GM18526 (cell line): ENCODE data around the gene CACNB1.

Experiments
- POLR2A ChIP-seq: IDR thresholded peaks from 3 replicates; pipeline ENCODE4 v1.6.1; 2011; ENCODE audit not compliant: insufficient read length; ENCODE audit errors: extremely low read depth

Gene CACNB1

DNA sequence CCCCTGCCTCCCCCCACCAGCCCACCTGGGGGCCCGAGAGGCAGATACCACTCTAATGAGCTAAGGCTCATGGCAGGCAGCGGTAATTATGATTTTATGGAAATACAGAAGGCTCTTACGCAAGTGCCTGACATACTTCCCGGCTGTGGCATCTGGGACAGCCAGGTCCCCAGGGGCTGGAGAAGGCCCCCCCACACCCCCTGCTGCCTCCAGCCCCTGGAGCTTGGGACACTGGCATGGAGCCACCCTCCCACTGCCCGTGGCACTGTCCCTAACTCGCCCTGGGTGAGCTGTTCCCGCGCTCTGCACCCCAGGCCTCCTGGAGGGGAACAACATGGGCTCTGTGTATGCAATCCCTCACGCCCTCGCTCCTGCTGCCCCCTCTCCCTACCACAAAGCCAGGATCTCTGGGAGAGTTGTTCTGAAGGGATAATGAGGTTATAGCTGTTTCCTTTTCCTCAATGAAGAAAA, 33.7 kb upstream of the CACNB1 start:
- no peak for TF ChIP-seq POLR2A

DNA sequence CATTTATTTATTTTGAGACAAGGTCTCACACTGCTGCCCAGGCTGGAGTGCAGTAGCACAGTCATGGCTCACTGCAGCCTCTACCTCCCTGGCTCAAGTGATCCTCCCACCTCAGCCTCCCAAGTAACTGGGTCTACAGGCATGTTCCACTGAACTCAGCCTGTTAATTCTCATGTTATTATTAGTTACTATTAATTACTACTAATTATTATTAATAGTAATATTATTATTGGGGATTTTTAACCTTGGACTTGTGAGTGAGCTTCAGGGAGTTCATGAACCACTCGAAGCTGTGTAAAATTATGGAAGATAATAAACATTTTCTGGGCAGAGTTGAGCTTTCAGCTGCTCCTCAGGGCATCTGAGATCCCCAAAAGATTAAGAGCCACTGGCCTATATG, 32.9 kb upstream of the CACNB1 start:
- no peak for TF ChIP-seq POLR2A

DNA sequence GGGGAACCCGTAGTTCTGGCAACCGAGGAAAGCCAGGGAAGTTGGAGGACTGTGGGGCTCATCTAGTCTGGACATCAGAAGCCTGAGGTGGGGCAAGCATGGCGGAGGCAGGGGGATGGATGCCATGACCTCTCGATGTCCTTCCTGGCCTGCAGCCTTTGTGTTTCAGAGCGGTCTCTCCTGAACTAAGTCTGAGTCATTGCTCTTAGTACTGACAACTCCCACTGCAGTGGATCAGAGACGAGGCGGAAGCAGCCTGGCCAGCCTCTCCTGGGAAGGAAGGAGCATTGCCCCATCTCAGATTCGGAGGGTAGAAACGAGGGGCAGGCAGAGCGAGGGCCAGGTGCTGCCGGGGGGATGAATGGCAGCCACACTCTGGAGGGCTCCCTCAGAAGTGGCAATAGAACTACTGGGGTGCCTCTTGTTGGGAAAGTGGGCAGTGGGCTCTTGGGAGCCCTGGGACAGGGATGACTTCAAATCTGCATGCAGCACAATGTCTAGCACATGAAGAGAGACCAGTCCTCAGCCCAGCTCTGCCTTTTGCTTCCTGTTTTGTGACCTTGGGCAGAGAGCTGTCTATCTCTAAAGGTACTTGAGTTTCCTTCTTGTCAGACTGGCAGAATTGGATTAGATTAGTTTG, 31.9 kb upstream of the CACNB1 start:
- no peak for TF ChIP-seq POLR2A

DNA sequence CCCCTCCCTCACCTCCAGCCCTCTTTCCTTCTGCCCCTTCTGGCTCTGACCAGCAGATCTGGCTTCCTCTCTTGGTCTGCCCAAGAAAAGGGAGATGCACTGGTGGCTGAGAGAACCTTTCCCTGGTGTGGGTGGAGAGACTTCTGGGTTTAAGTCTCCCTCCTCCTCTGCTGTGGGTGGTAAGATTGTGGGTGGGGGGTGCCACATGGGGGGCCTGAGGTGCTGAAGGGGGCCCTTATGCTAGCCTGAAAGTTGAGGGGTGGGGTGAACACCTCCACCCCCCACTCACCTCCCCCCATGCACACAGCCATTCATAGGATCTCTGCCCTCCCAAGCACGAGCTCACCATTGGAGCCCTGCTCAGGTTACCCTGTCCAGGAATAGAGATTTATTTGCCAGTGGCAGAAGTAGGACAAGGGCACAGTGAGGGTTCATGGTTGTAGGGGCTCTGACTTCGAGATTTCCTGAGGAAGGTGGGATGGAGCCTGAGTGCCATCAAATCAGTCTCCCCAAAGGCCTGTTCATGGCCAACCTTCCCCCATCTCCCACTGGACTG, 30.0 kb upstream of the CACNB1 start:
- TF ChIP-seq POLR2A = no peak

DNA sequence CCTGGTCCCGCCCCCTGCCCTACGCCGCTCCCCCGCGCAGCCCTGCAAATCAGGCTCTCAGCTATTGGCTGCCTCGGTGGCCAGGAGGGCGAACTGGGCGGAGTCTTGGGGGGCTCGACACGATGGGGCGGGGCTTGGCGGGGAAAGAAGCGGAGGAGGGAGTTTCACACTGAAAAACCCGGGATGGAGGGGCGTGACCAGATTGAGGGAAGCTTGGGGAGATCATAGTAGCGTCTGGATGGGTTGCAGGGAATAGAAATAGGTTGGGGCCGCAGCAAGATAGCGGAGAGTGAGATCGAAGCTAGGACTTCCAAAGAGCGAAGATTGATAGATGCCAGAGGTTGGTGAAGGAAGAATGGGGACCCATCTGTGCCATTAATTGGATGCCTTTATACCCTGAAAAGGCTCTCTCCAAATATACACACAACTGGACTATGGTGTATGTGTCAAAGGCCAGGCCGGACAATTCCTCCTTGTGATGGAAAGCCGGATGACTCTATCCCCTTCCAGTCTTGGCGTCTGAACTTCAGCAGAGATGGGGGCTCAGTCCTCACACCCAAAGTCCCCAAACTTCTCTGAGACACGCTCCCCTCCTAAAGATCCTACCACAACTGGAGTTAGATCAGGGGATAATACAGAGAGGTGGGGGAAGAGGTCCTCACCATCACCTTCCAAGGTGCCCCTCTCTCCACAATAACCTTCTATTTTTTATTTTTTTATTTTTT, 28.7 kb upstream of the CACNB1 start:
- TF ChIP-seq POLR2A = no peak

DNA sequence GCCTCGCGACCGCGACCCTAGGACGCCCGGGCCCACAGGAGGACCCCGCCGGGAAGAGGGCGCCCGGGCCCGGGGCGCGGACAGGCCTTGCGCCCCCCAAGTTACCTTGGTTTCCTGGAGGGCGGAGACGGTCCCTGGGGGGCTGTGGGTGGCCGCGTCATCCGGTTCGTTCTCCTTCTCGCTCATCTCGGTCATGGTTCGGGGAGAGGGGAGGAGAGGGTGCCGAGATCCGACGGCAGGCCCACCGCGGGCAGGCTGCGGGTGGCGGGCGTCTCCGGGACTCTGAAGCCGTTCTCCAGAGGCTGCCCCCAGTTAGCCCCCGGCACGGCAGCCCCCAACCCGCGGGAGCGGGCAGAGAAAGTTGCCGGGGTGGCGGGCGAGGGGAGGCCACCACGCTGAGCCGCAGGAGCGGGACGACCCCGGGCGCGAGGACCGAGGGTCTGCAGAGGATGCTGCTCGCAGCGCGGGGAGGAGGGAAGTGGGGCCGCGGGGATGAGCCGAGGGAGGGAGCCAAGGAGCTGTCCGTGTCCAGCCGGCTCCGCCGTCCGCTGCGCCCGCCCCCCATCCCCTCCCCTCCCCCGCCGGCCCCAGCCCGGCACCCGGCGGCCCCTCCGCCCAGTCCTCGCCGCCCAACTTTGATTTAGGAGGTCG, 28.0 kb upstream of the CACNB1 start, which contains the start of gene STAC2:
Gene STAC2, minus strand, starts transcription at position 638 of the 651 bp plus-strand sequence. Its CDS starts 443 bp downstream, at position 195.
- TF ChIP-seq POLR2A = no peak

DNA sequence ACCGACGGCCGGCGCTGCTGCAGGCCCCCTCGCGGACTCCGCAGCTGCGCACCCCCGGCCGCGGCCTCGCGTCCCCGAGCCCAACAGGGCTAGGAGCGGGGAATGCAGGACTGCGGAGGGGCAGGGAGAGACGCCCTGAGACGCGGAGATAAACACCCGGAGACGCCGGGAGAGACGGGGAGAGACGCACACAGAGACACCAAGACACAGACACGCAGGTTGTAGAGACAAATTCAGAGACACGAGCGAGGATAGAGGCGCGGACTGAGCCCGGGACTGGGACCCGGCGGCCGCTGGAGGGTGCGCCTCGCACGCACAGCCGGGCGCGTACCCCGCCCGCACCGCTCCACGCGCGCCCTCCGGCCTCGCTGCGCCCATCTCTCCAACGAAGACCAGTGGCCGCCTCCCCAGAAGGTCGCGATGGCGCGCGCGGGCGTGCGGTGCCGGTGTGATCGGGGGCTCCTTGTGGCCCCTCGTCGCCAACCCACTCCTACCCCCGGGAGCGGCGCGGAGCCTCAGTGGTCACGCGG, 27.4 kb upstream of the CACNB1 start:
- TF ChIP-seq POLR2A = no peak

DNA sequence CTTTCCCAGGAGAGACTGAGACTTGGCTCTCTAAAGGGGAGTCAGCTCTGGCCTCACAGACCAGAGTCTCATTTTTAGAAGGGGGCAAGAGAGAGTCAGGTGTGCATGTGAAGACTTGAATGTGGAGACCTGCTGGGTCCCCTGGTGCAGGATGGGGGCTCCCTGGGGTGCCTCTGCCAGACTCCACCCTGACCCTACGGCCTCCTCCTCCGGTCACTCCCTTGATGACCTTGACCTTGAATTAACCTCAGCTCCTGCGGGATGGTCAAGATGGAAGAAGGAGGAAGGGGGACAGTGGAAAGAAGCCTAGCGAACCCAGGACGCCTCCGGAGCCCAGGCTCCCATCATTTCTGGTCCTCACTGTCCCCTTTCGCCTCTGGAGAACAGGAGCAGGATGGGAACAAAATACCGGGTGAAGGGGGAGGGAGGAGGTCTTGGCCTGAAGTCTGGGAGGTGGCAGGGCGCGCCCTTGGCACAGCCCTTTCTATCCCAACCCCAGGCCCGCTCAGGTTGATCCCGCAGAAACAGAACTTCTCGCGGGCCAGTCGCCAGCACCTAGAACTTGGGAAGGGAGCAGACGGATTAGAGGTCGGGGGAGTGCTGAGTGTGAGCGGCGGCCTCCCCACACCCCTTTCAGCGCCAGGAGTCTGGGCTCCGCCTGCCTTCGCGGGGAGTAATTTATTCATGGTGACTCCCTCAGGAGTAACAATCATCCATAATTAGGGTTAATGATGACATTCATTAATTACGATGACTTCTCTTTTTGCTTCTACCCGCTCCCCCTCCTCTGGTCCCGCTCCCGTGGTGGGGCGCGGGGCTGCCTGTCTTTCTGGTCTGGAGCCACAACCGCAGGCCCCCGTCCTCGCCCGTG, 26.7 kb upstream of the CACNB1 start:
- TF ChIP-seq POLR2A = no peak

DNA sequence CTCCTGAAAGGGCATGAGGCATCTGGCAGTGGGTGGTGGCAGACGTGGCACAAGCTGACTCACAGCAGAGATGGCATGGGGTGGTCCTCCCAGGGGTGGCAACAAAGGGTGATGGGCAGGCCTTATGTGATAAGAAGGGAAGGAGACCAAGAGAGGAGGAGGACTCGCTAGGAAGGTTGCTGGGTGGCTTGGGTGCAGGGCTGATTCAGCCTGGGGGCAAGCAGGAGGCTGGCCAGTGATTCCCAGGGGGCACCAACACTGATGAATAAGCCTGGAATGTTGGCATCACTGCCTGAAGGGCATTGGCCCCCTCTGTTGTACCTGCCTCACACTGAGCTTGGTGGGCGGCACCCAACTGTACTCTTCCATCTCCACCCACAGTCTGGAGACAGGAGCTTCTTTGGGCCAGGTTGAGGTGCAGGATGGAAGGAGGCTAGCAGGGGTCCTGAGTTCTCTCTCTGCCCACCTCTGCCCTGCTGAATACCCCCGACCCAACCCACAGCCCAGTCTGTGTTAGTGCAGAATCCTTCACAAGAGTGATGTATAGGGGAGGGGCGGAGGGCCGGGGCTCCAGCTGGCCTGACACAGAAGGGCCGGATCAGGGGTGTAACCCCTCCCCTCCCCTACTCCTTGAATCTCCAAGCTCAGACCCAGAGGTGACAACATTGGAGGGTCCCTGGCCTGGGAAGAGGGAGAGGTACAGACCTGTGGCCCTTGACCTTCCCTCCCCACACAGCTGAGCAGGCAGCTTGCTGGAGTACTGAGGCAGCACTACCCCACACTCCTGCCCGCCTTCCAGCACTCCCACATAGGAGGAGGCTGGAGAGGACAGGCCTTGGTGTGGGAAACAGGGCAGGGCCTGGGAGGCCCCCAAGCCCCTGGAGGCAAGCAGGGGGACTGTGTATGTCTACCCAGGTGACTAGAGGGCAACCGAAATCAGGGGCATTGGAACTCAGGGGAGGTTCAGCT, 25.7 kb upstream of the CACNB1 start:
- TF ChIP-seq POLR2A = no peak

DNA sequence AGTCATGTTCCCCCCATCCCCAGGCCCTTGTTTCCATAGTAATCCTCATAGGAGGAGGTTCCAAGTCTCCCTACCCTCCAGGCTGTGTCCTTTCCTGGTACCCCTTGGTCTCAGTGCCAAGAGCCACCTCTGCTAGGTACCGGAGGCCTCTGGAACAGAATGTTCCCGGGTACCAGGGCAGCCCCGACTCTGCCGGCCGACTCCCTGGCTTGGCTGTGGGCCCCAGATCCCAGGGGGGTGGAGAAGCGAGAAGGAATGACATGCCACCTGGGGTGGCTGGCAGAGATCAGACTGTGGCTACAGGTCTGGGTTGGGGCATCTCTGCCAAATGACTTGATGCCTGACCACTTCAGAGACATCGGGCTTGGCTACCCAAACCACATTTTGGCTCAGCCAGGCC, 24.7 kb upstream of the CACNB1 start:
- TF ChIP-seq POLR2A = no peak

DNA sequence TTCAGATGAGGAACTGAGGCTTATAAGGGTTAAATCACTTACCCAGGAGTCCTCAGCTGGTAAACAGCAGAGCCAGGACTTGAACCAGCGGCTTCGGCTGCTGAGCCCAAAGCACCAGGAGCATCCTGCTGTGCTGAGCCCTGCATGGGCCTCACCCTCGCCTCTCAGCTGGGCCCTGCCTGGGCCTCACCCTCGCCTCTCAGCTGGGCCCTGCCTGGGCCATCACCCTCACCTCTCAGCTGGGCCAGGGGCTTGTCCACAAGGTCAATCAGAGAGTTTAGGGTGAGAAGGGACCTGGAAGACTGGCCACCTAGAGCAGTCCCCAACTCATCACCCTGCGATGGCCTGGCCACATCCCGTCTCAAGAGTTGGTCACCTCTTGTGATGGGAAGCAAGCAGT, 24.1 kb upstream of the CACNB1 start:
- no peak for TF ChIP-seq POLR2A

DNA sequence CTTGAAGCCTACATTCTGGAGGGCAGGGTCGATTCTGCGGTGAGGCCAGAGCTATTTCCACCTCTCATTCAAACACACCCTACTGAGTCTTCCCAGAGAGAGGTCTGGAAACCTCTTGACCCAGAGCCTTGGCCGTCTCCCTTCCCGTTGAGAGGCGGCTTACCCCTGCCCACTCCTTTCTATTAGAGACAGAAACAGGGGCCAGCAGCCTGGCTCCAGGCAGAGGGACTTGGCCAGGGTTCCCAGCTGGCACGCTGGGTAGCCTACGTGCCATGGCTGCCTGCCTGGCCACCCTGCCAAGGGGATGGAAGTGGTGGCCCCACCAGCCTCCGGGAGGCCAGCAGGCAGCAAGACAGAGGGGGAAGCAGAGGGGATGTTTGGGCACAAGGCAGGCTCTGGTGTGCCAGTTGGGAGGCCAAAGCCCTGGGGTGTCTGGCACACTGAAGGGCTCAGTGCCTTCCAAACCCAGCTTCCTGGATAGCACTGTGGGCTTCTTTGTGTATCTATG, 22.2 kb upstream of the CACNB1 start:
- no peak for TF ChIP-seq POLR2A

DNA sequence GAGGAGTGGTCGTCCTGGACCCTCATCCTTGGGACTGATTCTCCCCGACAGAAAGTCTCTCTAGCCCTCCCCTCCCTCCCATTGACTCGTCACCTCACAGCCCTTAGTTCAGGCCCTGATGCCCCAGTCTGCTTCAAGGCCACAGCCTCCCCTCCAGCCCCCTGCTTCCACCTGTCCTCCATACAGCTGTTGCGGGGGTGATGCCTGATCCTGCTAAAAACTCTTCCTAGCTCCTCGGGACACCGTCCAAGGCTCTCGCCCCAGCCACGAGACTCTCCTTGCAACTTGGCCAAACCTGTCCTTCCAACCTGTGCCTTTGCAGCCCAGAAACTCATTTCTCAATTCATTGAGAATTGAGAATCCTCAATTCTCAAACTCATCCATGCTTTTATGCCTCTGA, 21.4 kb upstream of the CACNB1 start:
- TF ChIP-seq POLR2A = no peak

DNA sequence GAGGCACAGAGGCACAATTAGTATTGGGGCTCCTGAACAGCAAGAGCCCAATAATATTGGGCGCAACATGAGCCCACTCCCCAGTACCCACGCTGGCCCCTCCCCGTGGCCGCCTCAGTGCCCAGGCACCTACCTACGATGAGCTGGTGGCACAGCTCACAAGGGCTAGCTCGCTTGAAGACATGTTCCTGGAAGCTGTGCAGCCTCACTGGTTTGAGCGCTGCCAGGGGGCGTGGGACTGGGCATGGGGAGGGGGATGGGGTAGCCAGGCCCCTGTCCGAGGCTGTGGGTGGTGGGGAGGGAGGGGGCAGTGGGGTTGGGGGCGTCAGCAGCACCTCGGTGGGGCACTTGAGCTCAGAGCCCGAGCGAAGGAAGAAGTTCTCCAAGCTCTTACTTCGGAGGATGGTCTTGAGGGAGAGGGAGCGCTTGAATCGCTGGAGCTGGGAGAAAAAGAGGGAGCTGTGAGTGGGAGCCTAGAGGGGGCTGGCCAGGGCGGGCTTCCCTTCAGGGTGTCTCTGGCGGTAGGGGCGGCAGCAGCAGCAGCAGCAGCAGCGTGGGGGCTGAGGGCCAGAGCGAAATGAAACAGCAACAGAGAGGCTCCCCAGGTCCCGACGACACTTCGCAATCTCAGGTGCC, 20.4 kb upstream of the CACNB1 start:
- no peak for TF ChIP-seq POLR2A
